ENCODE data around the gene CFAP20DC.

Gene CFAP20DC

GRCh38 chr3:58800032-58800431 is 249.8 kb downstream of the CFAP20DC start:
- no peak for DNase-seq (ENCODE audit: low spot score)

GRCh38 chr3:58799271-58799670 is 250.6 kb downstream of the CFAP20DC start:
- DNase-seq (ENCODE audit: low spot score), result no peak

DNA sequence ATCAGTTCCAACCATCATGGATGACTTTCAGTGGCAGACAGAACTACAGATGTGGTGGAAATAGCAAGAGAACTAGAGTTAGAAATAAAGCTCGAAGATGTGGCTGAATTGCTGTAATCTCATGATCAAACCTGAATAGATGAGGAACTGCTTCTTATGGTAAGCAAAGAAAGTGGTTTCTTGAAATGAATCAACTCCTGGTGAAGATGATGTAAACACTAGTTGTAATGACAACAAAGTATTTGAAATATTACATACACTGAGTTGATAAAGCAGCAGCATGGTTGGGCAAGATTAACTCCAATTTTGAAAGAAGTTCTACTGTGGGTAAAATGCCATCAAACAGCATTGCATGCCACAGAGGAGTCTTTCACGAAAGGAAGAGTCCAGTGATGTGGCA is 251.5 kb downstream of the CFAP20DC start:
- no peak for DNase-seq (ENCODE audit: low spot score)

- no peak for DNase-seq (ENCODE audit: low spot score)
Observed at GRCh38 chr3:58794750-58795149, 255.1 kb downstream of the CFAP20DC start.

DNA sequence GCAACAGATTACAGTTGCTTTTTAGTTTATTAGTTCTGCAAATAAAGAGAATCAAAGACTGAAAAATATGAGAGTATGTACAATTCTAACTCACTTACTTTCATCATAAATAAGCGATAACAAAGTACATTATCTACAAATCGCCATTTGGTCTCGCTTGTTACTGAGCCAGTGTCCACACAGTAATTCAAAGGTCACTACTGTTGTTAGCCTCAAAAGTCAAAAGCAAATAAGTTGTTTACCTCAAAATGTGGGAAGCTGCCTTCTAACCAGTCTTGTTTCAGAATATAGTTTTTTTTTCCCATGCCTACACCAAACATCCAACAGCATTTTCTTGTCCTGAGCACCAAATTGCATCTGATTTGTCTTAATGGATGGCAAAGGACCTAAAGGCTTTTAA is 255.9 kb downstream of the CFAP20DC start:
- no peak for DNase-seq (ENCODE audit: low spot score)

GRCh38 chr3:58792921-58793451 is 256.8 kb downstream of the CFAP20DC start:
- no peak for DNase-seq (ENCODE audit: low spot score)

GRCh38 chr3:58789385-58789784 is 260.4 kb downstream of the CFAP20DC start:
- no peak for DNase-seq (ENCODE audit: low spot score)

GRCh38 chr3:58784888-58785287 is 264.9 kb downstream of the CFAP20DC start:
- DNase-seq (ENCODE audit: low spot score), result no peak

DNA sequence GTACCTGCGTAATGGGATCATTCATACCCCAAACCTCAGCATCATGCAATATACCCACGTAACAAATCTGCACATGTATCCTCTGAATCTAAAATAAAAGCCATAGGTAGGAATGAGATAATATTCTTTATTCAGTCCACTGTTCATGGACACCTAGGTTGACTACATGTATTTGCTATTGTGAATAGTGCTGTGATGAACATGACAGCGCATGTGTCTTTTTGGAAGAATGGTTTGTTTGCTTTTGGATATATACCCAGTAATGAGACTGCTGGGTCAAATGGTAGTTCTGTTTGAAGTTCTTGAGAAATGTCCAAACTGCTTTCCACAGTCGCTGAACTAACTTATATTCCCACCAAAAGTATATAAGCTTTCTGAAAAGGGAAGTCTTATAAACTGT is 265.4 kb downstream of the CFAP20DC start:
- DNase-seq (ENCODE audit: low spot score), result no peak

- no peak for DNase-seq (ENCODE audit: low spot score)
Observed at GRCh38 chr3:58783845-58784244, 266.0 kb downstream of the CFAP20DC start.

DNA sequence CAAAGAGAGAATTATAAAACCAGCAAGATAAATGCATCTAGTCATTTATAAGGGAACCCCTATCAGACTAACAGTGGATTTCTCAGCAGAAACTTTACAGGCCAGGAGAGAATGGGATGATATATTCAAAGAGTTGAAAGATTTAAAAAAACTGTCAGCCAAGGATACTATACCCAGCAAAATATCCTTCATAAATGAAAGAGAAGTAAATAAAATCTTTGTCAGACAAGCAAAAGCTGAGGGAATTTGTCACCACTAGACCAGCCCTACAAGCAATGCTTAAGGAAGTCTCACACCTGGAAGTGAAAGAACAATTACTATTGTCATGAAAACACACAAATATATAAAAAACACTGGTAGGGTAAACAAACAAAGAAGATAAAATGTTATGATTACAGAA is 269.9 kb downstream of the CFAP20DC start:
- no peak for DNase-seq (ENCODE audit: low spot score)

- DNase-seq (ENCODE audit: low spot score), result no peak
Observed at GRCh38 chr3:58776231-58776630, 273.6 kb downstream of the CFAP20DC start.

- no peak for DNase-seq (ENCODE audit: low spot score)
Observed at GRCh38 chr3:58772462-58772861, 277.4 kb downstream of the CFAP20DC start.

DNA sequence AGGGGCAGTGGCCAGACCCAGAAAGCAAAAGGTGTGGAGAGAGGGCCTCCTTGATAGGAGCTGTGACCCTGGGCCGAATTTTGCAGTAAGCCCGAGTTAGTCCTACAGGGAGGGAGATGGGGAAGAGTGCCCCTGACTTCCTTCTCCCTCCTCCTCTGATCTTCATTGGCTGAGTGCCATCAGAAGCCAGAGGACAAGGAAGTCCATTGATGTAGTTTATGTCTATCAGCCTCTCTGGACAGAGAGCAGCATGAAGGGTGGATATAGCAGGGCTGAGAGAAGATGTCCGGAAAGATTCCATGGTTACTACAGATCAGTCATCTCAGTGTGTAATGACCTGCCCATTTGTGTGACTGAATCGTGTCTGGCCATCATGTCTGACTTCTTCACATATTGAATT is 280.8 kb downstream of the CFAP20DC start:
- DNase-seq (ENCODE audit: low spot score), result no peak

DNA sequence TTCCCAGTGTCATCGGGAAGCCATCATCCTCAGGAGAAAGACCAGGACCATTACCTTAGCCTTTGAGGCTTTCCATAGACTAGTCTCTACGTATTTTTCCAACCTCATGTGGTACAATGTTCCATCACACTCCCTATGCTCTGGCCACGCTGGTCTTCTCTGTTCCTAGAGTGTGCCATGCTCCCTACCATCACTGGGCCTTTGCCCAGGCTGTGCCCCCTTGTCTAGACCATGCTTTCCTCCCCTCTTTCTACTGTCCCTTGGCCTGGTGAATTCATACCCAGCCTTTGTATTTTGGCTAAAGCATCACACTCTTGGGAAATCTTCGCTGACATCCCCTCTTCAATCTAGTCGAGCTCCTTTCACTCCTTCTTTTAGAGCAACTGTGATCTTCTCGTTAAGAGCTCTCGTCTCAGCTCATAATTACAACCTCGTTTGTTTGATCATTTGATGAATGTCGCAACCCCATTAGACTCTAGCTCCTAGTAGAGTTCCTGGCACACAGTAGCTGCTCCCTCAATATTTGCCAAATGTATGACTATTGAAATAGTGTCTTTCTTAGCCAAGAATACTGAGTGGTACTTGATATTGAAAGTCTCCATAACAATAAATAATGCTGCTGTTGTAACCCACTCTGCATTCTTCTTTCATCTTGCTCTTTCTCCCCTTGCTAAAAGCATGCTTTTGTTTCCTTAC is 283.1 kb downstream of the CFAP20DC start:
- DNase-seq (ENCODE audit: low spot score), result no peak

GRCh38 chr3:58755150-58755549 is 294.7 kb downstream of the CFAP20DC start:
- DNase-seq (ENCODE audit: low spot score), result no peak

DNA sequence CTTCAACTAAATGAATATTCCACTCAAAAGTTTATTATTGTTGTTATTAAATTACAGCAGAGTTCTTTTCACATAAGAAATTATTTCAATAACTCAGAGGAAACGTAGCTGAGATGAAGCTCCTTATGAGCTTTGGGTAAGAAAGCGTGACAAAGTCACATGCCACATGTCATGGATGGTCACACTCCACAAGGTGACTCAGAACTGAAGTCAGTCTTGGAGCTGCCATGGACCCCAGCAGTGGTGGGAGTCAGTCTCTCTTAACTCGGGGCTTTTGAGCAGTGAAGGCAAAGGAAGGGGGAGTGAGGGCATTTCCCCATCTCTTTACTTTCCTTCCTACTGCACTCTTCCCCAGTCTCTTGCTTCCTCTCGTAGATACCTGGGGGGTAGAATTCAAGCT is 295.8 kb downstream of the CFAP20DC start:
- DNase-seq (ENCODE audit: low spot score), result no peak

GRCh38 chr3:58751882-58752567 is 297.8 kb downstream of the CFAP20DC start:
- no peak for DNase-seq (ENCODE audit: low spot score)

DNA sequence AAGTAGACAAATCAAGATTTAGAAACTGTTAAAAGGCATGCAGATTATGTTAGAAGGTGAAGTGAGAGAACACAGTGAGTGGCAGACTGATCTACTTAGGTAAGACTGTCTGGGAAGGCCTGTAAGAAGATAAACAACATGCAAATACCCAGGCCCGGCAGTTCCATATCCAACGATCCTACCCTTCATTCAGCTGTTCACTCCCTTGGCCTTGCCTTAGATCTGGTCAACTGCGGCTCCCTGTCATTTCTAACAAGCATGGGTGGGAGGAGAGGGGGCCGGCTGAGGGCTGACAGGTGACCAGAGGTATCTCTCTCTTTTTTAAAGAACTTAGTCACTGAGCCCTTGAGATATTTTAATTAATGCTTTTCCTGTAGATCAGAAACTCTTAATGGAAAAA is 298.6 kb downstream of the CFAP20DC start:
- no peak for DNase-seq (ENCODE audit: low spot score)

DNA sequence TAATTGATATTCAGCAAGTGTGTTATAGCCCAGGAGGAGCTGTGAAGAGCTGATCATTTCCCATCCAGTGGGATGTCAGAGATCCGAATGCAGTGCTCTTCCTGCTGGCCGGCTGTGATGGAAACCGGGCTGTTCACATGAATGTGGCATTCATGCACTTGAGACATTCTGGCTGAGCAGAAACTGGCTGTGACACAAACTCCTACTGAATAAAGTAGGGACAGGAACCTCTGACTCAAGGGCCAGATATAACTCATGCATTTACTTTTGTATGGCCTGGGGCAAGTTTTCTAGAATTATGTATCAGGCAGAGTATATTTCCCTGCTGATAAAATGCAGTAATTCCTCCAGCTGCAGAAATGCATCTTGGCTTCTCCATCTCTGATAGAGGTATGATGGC is 299.9 kb downstream of the CFAP20DC start:
- no peak for DNase-seq (ENCODE audit: low spot score)

DNA sequence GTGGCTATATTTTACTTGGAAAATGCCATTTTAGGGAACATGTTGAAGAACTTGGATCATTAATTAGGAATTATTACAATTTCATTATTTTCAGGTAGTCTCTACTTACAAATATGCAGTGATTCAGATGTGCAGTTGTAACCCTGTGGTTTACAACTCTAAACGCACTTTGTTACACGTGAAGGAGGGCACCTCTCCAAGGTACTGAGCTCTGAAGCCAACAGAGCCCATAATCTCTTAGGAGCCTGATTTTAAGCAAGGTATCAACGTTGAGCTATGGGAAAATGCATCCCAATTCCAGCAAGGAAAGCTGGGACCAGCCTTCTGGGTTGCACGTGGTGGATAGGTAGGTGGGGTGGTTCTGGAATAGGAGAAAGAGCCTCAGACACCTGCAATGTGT is 301.8 kb downstream of the CFAP20DC start:
- DNase-seq (ENCODE audit: low spot score), result no peak

- DNase-seq (ENCODE audit: low spot score), result no peak
Observed at GRCh38 chr3:58746758-58747157, 303.1 kb downstream of the CFAP20DC start.

DNA sequence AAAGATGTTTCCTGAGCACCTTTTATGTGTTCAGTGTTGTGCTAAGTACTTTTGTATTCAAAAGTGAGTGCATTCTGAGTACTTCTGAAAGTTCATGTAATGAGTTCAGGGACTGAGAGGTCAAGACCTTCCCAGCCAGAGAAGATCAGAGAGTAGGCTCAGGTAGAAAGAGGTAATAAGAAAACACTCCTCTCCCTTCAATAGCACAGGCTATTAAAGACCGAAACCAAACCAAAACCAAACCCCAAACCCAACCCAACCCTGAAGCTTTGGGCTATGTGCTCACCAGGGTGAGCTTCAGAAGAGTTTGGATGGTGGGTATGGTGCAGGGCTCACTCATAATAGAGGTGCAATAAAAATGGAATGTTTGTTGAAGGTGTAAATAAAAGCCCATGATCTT is 306.5 kb downstream of the CFAP20DC start:
- DNase-seq (ENCODE audit: low spot score), result no peak

DNA sequence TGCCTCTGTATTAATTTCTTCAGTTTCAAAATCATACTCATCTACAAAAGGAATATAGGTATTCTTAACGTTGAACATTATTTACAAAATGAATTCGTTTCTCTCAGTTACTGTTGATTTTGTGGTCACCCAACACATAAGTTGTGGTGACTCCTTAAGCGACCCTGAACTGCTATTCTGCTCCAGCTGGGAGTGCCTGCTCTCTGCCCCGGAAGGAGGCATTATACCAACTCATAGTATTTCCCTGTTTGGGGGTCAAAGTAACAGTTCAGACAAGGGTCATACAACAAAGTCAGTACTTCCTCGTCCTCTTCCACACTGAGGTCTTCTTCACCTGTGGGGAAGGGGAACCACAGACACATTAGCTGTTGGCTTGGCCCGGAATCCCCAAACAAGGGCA is 307.6 kb downstream of the CFAP20DC start:
- no peak for DNase-seq (ENCODE audit: low spot score)

Data from iPS-NIHi11 (cell line).